Measurements from ENCODE around the gene AMBN. TPM values are rescaled to one million over a fixed set of nuclear protein-coding genes. Genes with fewer than 3 reads are reported as not detected.

The AMBN gene
- total and polyA plus RNA-seq, 2 experiments from 2014 or later: not detected

- no peak overlapping the region for H2AFZ ChIP-seq
These were observed 40.0 kb downstream of the AMBN start for GRCh38 chr4:70632028-70632427.

More at GRCh38 chr4:70632028-70632427, 40.0 kb downstream of the AMBN start:
- H3K4me1 ChIP-seq (ENCODE audit: insufficient read depth): no peaks in the 10 kb centered on the region
- H3K27me3 Mint-ChIP-seq (ENCODE audit: insufficient read depth, low read depth, poor library complexity): peaks cover 3% of the 10 kb centered on the region
- H3K9me2 ChIP-seq (ENCODE audit: insufficient read depth): no peaks in the 10 kb centered on the region
- no peaks in the 10 kb centered on the region for H3F3A ChIP-seq (replicated peaks; ENCODE audit: low read depth)
- no peak overlapping the region for H3K4me3 Mint-ChIP-seq
- no peaks in the 10 kb centered on the region for H3K27me3 ChIP-seq (ENCODE audit: insufficient read depth)
- no peaks in the 10 kb centered on the region for H3K36me3 Mint-ChIP-seq (ENCODE audit: low read depth)
- DNase-seq (ENCODE audit: low spot score) (no peak), ATAC-seq (no peak)
- H3K27ac ChIP-seq (ENCODE audit: low read depth): no peak overlapping the region
- no peaks in the 10 kb centered on the region for H4K20me1 ChIP-seq (replicated peaks; ENCODE audit: insufficient read depth)
- H3K27ac Mint-ChIP-seq: no peak overlapping the region
- TF ChIP-seq ETS1 (IDR thresholded peaks at IDR 0.05) (no peak), EZH2 (IDR thresholded peaks at IDR 0.05; ENCODE audit: low read depth, unreplicated experiment) (no peak), CREB1 (CRISPR knock-in tag; IDR thresholded peaks at IDR 0.05; ENCODE audit: low read depth) (no peak), ZNF331 (CRISPR knock-in tag; IDR thresholded peaks at IDR 0.05; ENCODE audit: low read depth) (no peak), POLR2AphosphoS5 (IDR thresholded peaks at IDR 0.05; ENCODE audit: low read depth) (no peak), STAT1 (IDR thresholded peaks at IDR 0.05; ENCODE audit: unreplicated experiment) (no peak), ZNF462 (CRISPR knock-in tag; IDR thresholded peaks at IDR 0.05) (no peak), ZNF114 (CRISPR knock-in tag; IDR thresholded peaks at IDR 0.05) (no peak), EZH2phosphoT487 (IDR thresholded peaks at IDR 0.05; ENCODE audit: unreplicated experiment) (no peak), JUNB (IDR thresholded peaks at IDR 0.05; ENCODE audit: unreplicated experiment) (no peak)
- TF ChIP-seq, protein P1, sequence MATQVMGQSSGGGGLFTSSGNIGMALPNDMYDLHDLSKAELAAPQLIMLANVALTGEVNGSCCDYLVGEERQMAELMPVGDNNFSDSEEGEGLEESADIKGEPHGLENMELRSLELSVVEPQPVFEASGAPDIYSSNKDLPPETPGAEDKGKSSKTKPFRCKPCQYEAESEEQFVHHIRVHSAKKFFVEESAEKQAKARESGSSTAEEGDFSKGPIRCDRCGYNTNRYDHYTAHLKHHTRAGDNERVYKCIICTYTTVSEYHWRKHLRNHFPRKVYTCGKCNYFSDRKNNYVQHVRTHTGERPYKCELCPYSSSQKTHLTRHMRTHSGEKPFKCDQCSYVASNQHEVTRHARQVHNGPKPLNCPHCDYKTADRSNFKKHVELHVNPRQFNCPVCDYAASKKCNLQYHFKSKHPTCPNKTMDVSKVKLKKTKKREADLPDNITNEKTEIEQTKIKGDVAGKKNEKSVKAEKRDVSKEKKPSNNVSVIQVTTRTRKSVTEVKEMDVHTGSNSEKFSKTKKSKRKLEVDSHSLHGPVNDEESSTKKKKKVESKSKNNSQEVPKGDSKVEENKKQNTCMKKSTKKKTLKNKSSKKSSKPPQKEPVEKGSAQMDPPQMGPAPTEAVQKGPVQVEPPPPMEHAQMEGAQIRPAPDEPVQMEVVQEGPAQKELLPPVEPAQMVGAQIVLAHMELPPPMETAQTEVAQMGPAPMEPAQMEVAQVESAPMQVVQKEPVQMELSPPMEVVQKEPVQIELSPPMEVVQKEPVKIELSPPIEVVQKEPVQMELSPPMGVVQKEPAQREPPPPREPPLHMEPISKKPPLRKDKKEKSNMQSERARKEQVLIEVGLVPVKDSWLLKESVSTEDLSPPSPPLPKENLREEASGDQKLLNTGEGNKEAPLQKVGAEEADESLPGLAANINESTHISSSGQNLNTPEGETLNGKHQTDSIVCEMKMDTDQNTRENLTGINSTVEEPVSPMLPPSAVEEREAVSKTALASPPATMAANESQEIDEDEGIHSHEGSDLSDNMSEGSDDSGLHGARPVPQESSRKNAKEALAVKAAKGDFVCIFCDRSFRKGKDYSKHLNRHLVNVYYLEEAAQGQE (IDR thresholded peaks at IDR 0.05; ENCODE audit: unreplicated experiment): no peak
- TF ChIP-seq, protein P2, sequence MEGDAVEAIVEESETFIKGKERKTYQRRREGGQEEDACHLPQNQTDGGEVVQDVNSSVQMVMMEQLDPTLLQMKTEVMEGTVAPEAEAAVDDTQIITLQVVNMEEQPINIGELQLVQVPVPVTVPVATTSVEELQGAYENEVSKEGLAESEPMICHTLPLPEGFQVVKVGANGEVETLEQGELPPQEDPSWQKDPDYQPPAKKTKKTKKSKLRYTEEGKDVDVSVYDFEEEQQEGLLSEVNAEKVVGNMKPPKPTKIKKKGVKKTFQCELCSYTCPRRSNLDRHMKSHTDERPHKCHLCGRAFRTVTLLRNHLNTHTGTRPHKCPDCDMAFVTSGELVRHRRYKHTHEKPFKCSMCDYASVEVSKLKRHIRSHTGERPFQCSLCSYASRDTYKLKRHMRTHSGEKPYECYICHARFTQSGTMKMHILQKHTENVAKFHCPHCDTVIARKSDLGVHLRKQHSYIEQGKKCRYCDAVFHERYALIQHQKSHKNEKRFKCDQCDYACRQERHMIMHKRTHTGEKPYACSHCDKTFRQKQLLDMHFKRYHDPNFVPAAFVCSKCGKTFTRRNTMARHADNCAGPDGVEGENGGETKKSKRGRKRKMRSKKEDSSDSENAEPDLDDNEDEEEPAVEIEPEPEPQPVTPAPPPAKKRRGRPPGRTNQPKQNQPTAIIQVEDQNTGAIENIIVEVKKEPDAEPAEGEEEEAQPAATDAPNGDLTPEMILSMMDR (conservative IDR thresholded peaks at IDR 0.05; ENCODE audit: low read depth in 2 of 2): no peak
- H3K36me3 ChIP-seq (ENCODE audit: insufficient read depth): no peaks in the 10 kb centered on the region
- no peaks in the 10 kb centered on the region for H3K4me1 Mint-ChIP-seq
- no peak overlapping the region for H3K4me2 ChIP-seq
- no peaks in the 10 kb centered on the region for H3K79me2 ChIP-seq (replicated peaks; ENCODE audit: insufficient read depth)
- H3K9me3 Mint-ChIP-seq: no peaks in the 10 kb centered on the region
- no peak overlapping the region for H3K4me3 ChIP-seq
